ENCODE measurements around the gene SHOC2. TPM values are rescaled to one million over a fixed set of nuclear protein-coding genes. Genes with fewer than 3 reads are reported as not detected.

The SHOC2 gene
- total RNA-seq, 1 donor from 2014 or later, result 24.4 TPM

- DNase-seq (ENCODE audit: low read depth), result no peak
- TF ChIP-seq, protein P1, sequence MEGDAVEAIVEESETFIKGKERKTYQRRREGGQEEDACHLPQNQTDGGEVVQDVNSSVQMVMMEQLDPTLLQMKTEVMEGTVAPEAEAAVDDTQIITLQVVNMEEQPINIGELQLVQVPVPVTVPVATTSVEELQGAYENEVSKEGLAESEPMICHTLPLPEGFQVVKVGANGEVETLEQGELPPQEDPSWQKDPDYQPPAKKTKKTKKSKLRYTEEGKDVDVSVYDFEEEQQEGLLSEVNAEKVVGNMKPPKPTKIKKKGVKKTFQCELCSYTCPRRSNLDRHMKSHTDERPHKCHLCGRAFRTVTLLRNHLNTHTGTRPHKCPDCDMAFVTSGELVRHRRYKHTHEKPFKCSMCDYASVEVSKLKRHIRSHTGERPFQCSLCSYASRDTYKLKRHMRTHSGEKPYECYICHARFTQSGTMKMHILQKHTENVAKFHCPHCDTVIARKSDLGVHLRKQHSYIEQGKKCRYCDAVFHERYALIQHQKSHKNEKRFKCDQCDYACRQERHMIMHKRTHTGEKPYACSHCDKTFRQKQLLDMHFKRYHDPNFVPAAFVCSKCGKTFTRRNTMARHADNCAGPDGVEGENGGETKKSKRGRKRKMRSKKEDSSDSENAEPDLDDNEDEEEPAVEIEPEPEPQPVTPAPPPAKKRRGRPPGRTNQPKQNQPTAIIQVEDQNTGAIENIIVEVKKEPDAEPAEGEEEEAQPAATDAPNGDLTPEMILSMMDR (IDR thresholded peaks at IDR 0.05; ENCODE audit: insufficient read depth, low read length, poor library complexity, severe bottlenecking), result no peak
These were observed 54.0 kb downstream of the SHOC2 start for GRCh38 chr10:110973400-110973799.

DNA sequence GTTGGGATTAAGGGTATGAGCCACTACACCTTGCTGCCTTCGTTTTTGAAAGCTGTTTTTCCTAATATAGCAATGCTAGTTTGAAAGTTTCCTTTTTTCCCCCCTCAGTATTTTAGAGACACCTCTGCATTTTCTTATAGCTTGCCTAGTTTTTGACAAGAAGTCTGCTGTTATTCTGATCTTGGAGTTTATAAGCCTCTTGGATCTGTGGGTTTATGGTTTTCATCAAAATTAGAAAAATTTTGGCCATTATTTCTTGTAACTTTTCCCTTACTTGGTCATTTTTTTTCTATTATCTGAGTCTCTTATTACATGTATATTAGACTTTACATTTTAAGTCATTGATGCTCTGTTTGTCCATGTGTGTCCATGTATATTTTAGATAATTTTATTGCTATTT lies 57.2 kb downstream of the SHOC2 start:
- Histone ChIP-seq H3K27me3 (ENCODE audit: control insufficient read depth, insufficient read depth, low read length) (no peaks in the 10 kb centered on the region), H3K4me3 (ENCODE audit: low read depth, low read length) (no peak overlapping the region), H3K36me3 (ENCODE audit: control insufficient read depth, insufficient read depth, low read length) (no peaks in the 10 kb centered on the region)
- DNase-seq (ENCODE audit: low read depth), result no peak
- TF ChIP-seq, protein P1 (IDR thresholded peaks at IDR 0.05; ENCODE audit: insufficient read depth, low read length, poor library complexity, severe bottlenecking), result no peak

More at GRCh38 chr10:110973400-110973799, 54.0 kb downstream of the SHOC2 start:
- Histone ChIP-seq H3K4me3 (ENCODE audit: low read depth, low read length) (no peak overlapping the region), H3K36me3 (ENCODE audit: control insufficient read depth, insufficient read depth, low read length) (no peaks in the 10 kb centered on the region), H3K27me3 (ENCODE audit: control insufficient read depth, insufficient read depth, low read length) (no peaks in the 10 kb centered on the region)

DNA sequence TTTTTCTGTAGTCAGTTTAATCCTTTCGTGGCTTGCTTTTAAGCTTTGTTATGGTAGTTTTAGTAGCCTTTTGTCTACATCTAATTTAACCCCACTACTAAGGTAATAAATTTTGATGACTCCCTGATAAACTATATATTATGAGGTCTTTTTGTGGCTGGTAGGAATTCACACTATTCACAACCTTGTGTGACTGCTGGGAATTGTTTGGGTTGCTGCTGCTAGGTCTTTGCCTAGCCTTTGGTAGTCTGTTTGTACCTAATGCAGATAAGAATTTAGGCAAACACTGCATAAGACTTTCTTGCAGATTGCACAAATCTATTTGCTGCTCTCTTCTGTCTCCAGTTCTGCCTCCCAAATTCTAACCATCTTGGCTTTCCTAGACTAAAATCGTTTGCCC lies 58.3 kb downstream of the SHOC2 start:
- Histone ChIP-seq H3K4me3 (ENCODE audit: low read depth, low read length) (no peak overlapping the region), H3K27me3 (ENCODE audit: control insufficient read depth, insufficient read depth, low read length) (no peaks in the 10 kb centered on the region), H3K36me3 (ENCODE audit: control insufficient read depth, insufficient read depth, low read length) (no peaks in the 10 kb centered on the region)
- no peak for DNase-seq (ENCODE audit: low read depth)
- TF ChIP-seq, protein P1 (IDR thresholded peaks at IDR 0.05; ENCODE audit: insufficient read depth, low read length, poor library complexity, severe bottlenecking), result no peak

DNA sequence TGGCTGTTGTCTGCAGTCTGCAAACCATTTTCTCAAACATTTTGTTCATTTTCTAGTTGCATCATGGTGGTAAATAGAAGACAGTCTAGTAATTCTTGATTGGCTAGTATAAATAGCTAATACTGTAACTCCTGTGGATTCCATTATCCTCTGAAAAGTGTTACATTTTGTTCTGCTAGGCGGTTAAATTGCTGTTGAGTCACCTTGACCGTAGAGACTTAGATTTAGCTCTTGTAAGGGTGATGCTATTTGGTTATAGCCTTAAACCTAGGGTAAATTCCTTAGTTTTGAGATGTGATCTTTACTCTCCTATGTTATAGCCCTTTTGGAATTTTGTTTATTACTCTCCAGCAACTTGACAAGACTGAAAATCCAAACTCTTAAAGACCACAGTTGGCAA lies 58.8 kb downstream of the SHOC2 start:
- Histone ChIP-seq H3K36me3 (ENCODE audit: control insufficient read depth, insufficient read depth, low read length) (no peaks in the 10 kb centered on the region), H3K4me3 (ENCODE audit: low read depth, low read length) (no peak overlapping the region), H3K27me3 (ENCODE audit: control insufficient read depth, insufficient read depth, low read length) (no peaks in the 10 kb centered on the region)
- DNase-seq (ENCODE audit: low read depth), result no peak
- TF ChIP-seq, protein P1 (IDR thresholded peaks at IDR 0.05; ENCODE audit: insufficient read depth, low read length, poor library complexity, severe bottlenecking), result no peak

DNA sequence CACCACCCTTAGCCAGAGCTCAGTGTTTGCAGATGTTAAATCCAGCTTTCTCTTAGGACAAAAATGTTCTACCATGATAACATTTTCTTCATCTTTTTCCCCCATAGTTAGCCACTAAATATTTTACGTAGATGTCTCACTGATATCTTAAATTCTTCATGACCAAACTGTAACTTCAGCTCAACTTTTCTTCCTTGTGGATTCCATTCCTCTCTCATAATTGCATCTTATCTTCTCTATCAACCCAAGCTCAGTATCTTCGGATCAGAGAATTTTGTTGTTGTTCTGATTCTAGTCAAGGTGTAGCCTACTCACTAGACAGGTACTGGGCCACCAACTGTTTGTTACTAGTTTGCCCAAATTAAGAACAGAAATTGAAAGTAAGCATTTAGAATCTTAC lies 60.2 kb downstream of the SHOC2 start:
- TF ChIP-seq, protein P1 (IDR thresholded peaks at IDR 0.05; ENCODE audit: insufficient read depth, low read length, poor library complexity, severe bottlenecking), result no peak
- no peaks in the 10 kb centered on the region for H3K27me3 ChIP-seq (ENCODE audit: control insufficient read depth, insufficient read depth, low read length)

GRCh38 chr10:110980807-110981206 lies 61.4 kb downstream of the SHOC2 start:
- H3K4me3 ChIP-seq (ENCODE audit: low read depth, low read length), result no peak overlapping the region
- H3K27me3 ChIP-seq (ENCODE audit: control insufficient read depth, insufficient read depth, low read length), result no peaks in the 10 kb centered on the region
- H3K36me3 ChIP-seq (ENCODE audit: control insufficient read depth, insufficient read depth, low read length), result no peaks in the 10 kb centered on the region
- TF ChIP-seq, protein P1 (IDR thresholded peaks at IDR 0.05; ENCODE audit: insufficient read depth, low read length, poor library complexity, severe bottlenecking), result no peak
- no peak for DNase-seq (ENCODE audit: low read depth)

More for the DNA sequence above, 60.2 kb downstream of the SHOC2 start:
- no peaks in the 10 kb centered on the region for H3K36me3 ChIP-seq (ENCODE audit: control insufficient read depth, insufficient read depth, low read length)
- no peak for DNase-seq (ENCODE audit: low read depth)
- no peak overlapping the region for H3K4me3 ChIP-seq (ENCODE audit: low read depth, low read length)

Data from kidney epithelial cell (primary cell).